Activated CD8-positive, alpha-beta T cell treated with anti-CD3 and anti-CD28 coated beads, Interleukin-2, amount 10 ng/mL, durations not matched to agents 7 days and 5 days (primary cell): ENCODE measurements around the gene ADGRL3. TPM values are rescaled to one million over a fixed set of nuclear protein-coding genes. Genes with fewer than 3 reads are reported as not detected.

Experiments used
- ATAC-seq: fragments of 150-1000 bp; cut with Tn5 transposase; one replicate; pipeline ENCODE4 v1.10.0; 2021; ENCODE audit warnings: moderate library complexity
- CTCF ChIA-PET: fragments of 350-600 bp; sonication (Branson Sonifier 250); formaldehyde crosslinking; loops from one replicate; lab custom pipeline; 2021; ENCODE audit warnings: antibody characterized with exemption; lab: Charles Lee
- POLR2A ChIA-PET: fragments of 350-600 bp; sonication (Branson Sonifier 250); formaldehyde crosslinking; loops from one replicate; lab custom pipeline; 2021; ENCODE audit warnings: antibody characterized with exemption; lab: Charles Lee
- DNase-seq: peaks from one replicate; pipeline ENCODE4 v3.0.0-alpha.2; 2020
- H3K27ac Mint-ChIP-seq: one replicate; pipeline ENCODE4 v1.8.0; 2021; ENCODE audit warnings: mild to moderate bottlenecking, mixed read lengths
- H3K27me3 Mint-ChIP-seq: one replicate; pipeline ENCODE4 v1.8.0; 2021; ENCODE audit warnings: low read depth, mixed read lengths
- H3K36me3 Mint-ChIP-seq: one replicate; pipeline ENCODE4 v1.8.0; 2021; ENCODE audit warnings: low read depth, mixed read lengths
- H3K4me1 Mint-ChIP-seq: one replicate; pipeline ENCODE4 v1.8.0; 2021; ENCODE audit warnings: low read depth, mixed read lengths
- H3K4me3 Mint-ChIP-seq: one replicate; pipeline ENCODE4 v1.8.0; 2021; ENCODE audit warnings: mild to moderate bottlenecking, mixed read lengths
- H3K9me3 Mint-ChIP-seq: one replicate; pipeline ENCODE4 v1.8.0; 2022; ENCODE audit warnings: mixed read lengths; ENCODE audit not compliant: insufficient read depth
- total RNA-seq, 2 experiments: library from RNA; stranded (reverse); gene quantifications; one replicate each; pipeline ENCODE4 v1.2.3, GENCODE V29; 2021

The ADGRL3 gene
- total RNA-seq, 2 experiments from 2014 or later = not detected

GRCh38 chr4:61992351-61992750, 792.2 kb downstream of the ADGRL3 start:
- ChIA-PET POLR2A (no interaction called here), CTCF (no interaction called here)
- ATAC-seq (no peak), DNase-seq (no peak)
- Mint-ChIP-seq H3K36me3 (no peaks in the 10 kb centered on the region), H3K9me3 (peaks cover 4% of the 10 kb centered on the region), H3K27ac (no peak overlapping the region), H3K4me1 (no peaks in the 10 kb centered on the region), H3K27me3 (no peaks in the 10 kb centered on the region), H3K4me3 (no peak overlapping the region)

- Mint-ChIP-seq H3K4me1 (no peaks in the 10 kb centered on the region), H3K4me3 (no peak overlapping the region)
These were observed 793.9 kb downstream of the ADGRL3 start for GRCh38 chr4:61994036-61994435.

GRCh38 chr4:61995717-61996340, 795.7 kb downstream of the ADGRL3 start:
- POLR2A ChIA-PET = no interaction called here
- ATAC-seq (no peak), DNase-seq (no peak)
- peaks cover 4% of the 10 kb centered on the region for H3K9me3 Mint-ChIP-seq
- no peaks in the 10 kb centered on the region for H3K27me3 Mint-ChIP-seq
- H3K4me1 Mint-ChIP-seq = no peaks in the 10 kb centered on the region
- H3K36me3 Mint-ChIP-seq = no peaks in the 10 kb centered on the region
- H3K27ac Mint-ChIP-seq = no peak overlapping the region
- no peak overlapping the region for H3K4me3 Mint-ChIP-seq
- CTCF ChIA-PET = no interaction called here

More at GRCh38 chr4:61994036-61994435, 793.9 kb downstream of the ADGRL3 start:
- no peaks in the 10 kb centered on the region for H3K36me3 Mint-ChIP-seq
- POLR2A ChIA-PET = no interaction called here
- CTCF ChIA-PET = no interaction called here
- peaks cover 4% of the 10 kb centered on the region for H3K9me3 Mint-ChIP-seq
- no peaks in the 10 kb centered on the region for H3K27me3 Mint-ChIP-seq
- ATAC-seq (no peak), DNase-seq (no peak)
- H3K27ac Mint-ChIP-seq = no peak overlapping the region

GRCh38 chr4:61996943-61997342, 796.8 kb downstream of the ADGRL3 start:
- Mint-ChIP-seq H3K9me3 (peaks cover 4% of the 10 kb centered on the region), H3K27me3 (no peaks in the 10 kb centered on the region), H3K36me3 (no peaks in the 10 kb centered on the region), H3K4me1 (no peaks in the 10 kb centered on the region), H3K4me3 (no peak overlapping the region), H3K27ac (no peak overlapping the region)
- ATAC-seq (no peak), DNase-seq (no peak)
- ChIA-PET POLR2A (no interaction called here), CTCF (no interaction called here)

GRCh38 chr4:61997831-61998230, 797.7 kb downstream of the ADGRL3 start:
- no peaks in the 10 kb centered on the region for H3K4me1 Mint-ChIP-seq
- H3K27me3 Mint-ChIP-seq = no peaks in the 10 kb centered on the region
- ATAC-seq = no peak
- ChIA-PET POLR2A (no interaction called here), CTCF (no interaction called here)
- no peak for DNase-seq
- no peak overlapping the region for H3K27ac Mint-ChIP-seq
- no peak overlapping the region for H3K4me3 Mint-ChIP-seq
- no peaks in the 10 kb centered on the region for H3K36me3 Mint-ChIP-seq
- H3K9me3 Mint-ChIP-seq = peaks cover 4% of the 10 kb centered on the region

GRCh38 chr4:62003695-62004094, 803.6 kb downstream of the ADGRL3 start:
- no peaks in the 10 kb centered on the region for H3K4me1 Mint-ChIP-seq
- no peak for DNase-seq
- H3K4me3 Mint-ChIP-seq = no peak overlapping the region
- H3K36me3 Mint-ChIP-seq = no peaks in the 10 kb centered on the region
- no peaks in the 10 kb centered on the region for H3K27me3 Mint-ChIP-seq
- POLR2A ChIA-PET = no interaction called here
- CTCF ChIA-PET = no interaction called here
- H3K27ac Mint-ChIP-seq = no peak overlapping the region
- peaks cover 6% of the 10 kb centered on the region for H3K9me3 Mint-ChIP-seq
- ATAC-seq = no peak

GRCh38 chr4:62004881-62005280, 804.8 kb downstream of the ADGRL3 start:
- DNase-seq = no peak
- Mint-ChIP-seq H3K9me3 (peaks cover 6% of the 10 kb centered on the region), H3K27me3 (no peaks in the 10 kb centered on the region), H3K4me1 (no peaks in the 10 kb centered on the region), H3K27ac (no peak overlapping the region), H3K36me3 (no peaks in the 10 kb centered on the region), H3K4me3 (no peak overlapping the region)
- POLR2A ChIA-PET = no interaction called here
- CTCF ChIA-PET = no interaction called here
- ATAC-seq = no peak

- H3K4me3 Mint-ChIP-seq = no peak overlapping the region
- H3K9me3 Mint-ChIP-seq = peaks cover 6% of the 10 kb centered on the region
- no peak overlapping the region for H3K27ac Mint-ChIP-seq
- H3K27me3 Mint-ChIP-seq = no peaks in the 10 kb centered on the region
- ChIA-PET POLR2A (no interaction called here), CTCF (no interaction called here)
- DNase-seq (no peak), ATAC-seq (no peak)
- no peaks in the 10 kb centered on the region for H3K4me1 Mint-ChIP-seq
- H3K36me3 Mint-ChIP-seq = no peaks in the 10 kb centered on the region
These were observed 806.0 kb downstream of the ADGRL3 start for GRCh38 chr4:62006108-62006507.

GRCh38 chr4:62015043-62015739, 815.1 kb downstream of the ADGRL3 start:
- no peaks in the 10 kb centered on the region for H3K4me1 Mint-ChIP-seq
- CTCF ChIA-PET = no interaction called here
- no peaks in the 10 kb centered on the region for H3K27me3 Mint-ChIP-seq
- ATAC-seq = no peak
- DNase-seq = no peak
- H3K4me3 Mint-ChIP-seq = no peak overlapping the region
- H3K9me3 Mint-ChIP-seq = peaks cover 9% of the 10 kb centered on the region
- POLR2A ChIA-PET = no interaction called here
- no peaks in the 10 kb centered on the region for H3K36me3 Mint-ChIP-seq
- no peak overlapping the region for H3K27ac Mint-ChIP-seq

GRCh38 chr4:62018537-62018936, 818.4 kb downstream of the ADGRL3 start:
- ATAC-seq = no peak

GRCh38 chr4:62023633-62024032, 823.5 kb downstream of the ADGRL3 start:
- no peaks in the 10 kb centered on the region for H3K27me3 Mint-ChIP-seq
- no peaks in the 10 kb centered on the region for H3K4me1 Mint-ChIP-seq
- H3K27ac Mint-ChIP-seq = no peak overlapping the region
- H3K9me3 Mint-ChIP-seq = no peaks in the 10 kb centered on the region
- H3K4me3 Mint-ChIP-seq = no peak overlapping the region
- no peaks in the 10 kb centered on the region for H3K36me3 Mint-ChIP-seq
- ChIA-PET CTCF (no interaction called here), POLR2A (no interaction called here)
- no peak for ATAC-seq
- no peak for DNase-seq

More at GRCh38 chr4:62018537-62018936, 818.4 kb downstream of the ADGRL3 start:
- H3K9me3 Mint-ChIP-seq = peaks cover 4% of the 10 kb centered on the region
- H3K36me3 Mint-ChIP-seq = no peaks in the 10 kb centered on the region
- no peak overlapping the region for H3K4me3 Mint-ChIP-seq
- H3K4me1 Mint-ChIP-seq = no peaks in the 10 kb centered on the region
- no peaks in the 10 kb centered on the region for H3K27me3 Mint-ChIP-seq
- DNase-seq = no peak
- CTCF ChIA-PET = no interaction called here
- no peak overlapping the region for H3K27ac Mint-ChIP-seq
- POLR2A ChIA-PET = no interaction called here

GRCh38 chr4:62028745-62029144, 828.6 kb downstream of the ADGRL3 start:
- POLR2A ChIA-PET = no interaction called here
- Mint-ChIP-seq H3K4me3 (no peak overlapping the region), H3K4me1 (no peaks in the 10 kb centered on the region), H3K27ac (no peak overlapping the region), H3K9me3 (peaks cover 4% of the 10 kb centered on the region), H3K27me3 (no peaks in the 10 kb centered on the region), H3K36me3 (no peaks in the 10 kb centered on the region)
- CTCF ChIA-PET = no interaction called here
- no peak for ATAC-seq
- no peak for DNase-seq
